AG20443 (cell line): ENCODE measurements around the gene DYNLT5.
A peak's percentile ranks its signal among the peaks of the same experiment; 100 is the strongest.
"Not testable (repeated sequence)": the region's sequence is repeated elsewhere in the genome, so short reads cannot be mapped to it uniquely, and the experiment has no call there.

Experiments used
- DNase-seq: peaks from one replicate; pipeline ENCODE4 v3.0.0; 2012; ENCODE audit warnings: low spot score, mixed read lengths

Gene DYNLT5

DNA sequence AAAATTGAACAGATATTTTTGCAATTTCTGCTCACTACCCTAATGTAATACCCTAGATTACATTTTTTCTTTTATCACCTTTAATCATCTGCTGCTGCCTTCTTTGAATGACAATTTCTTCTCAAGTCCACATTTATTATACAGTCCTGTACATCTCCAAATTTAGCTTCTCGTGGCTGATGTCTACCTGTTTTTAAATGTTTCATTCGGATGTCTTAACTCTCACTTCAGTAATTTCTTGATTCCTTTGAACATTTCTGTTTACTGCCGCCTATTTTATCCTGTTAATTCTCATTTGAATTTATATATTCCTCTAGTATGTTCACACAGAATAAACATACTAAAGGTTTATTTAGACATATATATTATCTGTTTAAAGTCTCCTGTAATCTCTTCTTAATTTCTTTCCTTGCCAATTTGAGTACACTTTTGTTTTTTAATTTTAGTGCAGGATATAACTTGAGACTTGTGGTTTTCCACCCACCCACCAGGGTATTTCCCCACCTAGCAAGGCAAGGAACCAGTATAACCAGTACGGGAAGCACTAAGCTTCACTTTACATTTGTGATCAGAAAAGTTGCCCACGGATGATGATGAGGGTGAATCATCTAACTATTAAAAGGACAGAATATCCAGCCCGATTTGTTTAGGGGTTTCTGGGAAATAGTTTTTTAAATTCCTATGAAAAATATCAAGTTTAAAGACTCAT, 36.1 kb downstream of the DYNLT5 start:
- DNase-seq = no peak

DNA sequence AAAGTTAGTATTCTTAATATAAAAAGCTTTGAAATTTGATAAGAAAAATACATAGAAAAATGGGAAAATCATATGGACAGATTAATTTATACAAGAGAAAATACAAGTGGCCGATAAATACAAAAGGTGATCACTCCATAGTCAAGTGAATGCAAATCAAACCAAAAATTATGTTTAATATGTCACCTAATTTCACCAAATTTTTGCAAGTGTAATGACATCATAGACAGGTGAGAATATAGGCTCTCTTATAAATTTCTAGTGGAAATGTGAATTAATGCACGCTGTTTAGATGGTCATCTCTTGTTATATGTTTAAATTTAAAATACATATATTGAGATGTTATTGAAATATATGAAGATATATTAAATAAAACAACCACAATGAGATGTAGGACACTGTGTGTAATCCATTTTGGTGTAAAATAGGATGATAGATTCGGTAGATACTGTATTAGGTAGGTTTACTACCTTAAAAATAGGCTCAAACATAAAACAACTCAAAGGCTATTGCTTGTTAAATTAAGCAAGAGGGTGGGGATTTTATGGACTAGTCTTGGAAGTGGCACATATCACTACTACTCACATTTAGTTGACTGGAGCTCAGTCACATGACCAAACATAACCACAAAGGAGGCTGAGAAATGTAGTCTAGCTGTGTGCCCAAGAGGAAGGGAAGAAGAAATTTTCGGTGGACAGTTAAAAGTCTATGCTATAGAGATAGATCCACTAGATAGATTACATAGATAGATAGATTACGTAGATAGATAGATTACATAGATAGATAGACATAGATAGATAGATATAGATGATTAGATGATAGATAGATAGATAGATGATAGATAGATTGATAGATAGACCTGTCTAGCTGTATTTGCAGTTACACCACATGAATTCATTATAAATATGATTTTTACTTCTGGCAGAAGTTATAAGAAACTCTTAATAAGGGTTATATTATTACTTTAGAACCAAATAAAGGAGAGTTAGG, 39.7 kb downstream of the DYNLT5 start:
- DNase-seq = no peak

DNA sequence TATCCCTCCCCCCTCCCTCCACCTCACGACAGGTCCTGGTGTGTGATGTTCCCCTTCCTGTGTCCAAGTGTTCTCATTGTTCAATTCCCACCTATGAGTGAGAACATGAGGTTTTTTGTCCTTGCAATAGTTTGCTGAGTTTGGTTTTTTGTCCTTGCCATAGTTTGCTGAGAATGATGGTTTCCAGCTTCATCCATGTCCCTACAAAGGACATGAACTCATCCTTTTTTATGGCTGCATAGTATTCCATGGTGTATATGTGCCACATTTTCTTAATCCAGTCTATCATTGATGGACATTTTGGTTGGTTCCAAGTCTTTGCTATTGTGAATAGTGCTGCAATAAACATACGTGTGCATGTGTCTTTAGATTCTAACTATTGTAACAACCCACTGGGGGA, 43.6 kb downstream of the DYNLT5 start:
- not testable (repeated sequence) for DNase-seq

DNA sequence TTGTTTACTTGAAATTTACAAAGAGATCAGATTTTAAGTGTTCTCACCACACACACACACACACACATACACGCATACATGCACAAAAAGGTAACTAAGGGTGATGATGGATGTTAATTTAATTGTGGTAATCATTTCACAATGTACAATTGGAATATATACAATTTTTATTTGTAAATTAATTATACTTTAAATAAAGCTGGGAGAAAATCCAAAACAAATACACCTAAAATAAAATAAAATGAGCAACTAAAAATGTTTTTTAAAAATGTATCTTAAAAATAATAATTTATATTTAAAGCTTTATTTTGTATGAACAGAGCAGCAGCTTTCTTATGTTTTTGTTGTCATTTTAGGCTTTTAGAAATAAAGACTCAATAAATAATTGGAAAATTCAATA, 57.0 kb downstream of the DYNLT5 start:
- DNase-seq = no peak

DNA sequence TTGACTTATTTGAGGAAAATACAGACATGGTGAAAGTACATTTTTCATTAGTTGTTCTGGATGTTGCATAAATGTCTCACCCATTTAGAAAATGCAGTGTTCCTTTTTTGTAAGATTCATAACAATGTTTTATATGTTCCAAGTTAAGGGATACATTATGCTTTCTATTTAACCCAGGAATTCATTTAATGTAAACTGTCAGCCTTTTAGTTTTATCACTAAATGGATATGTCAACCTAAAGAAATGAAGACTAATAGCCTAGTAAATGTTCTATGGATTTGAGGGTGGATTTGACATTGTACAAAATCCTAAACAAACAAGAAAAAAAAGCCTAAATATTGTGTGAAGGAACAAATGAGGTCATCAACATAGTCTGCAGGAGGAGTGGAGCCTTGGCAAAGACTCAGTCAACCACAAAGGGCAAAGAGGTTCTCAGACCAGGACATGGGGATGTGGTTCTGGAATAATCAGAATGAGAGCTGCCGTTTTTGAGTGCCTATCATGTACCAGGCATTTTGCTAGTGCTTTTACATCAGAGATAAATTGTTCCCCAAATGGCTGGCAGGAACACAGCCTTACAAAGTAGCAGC, 57.6 kb downstream of the DYNLT5 start:
- DNase-seq = peak; percentile 33

DNA sequence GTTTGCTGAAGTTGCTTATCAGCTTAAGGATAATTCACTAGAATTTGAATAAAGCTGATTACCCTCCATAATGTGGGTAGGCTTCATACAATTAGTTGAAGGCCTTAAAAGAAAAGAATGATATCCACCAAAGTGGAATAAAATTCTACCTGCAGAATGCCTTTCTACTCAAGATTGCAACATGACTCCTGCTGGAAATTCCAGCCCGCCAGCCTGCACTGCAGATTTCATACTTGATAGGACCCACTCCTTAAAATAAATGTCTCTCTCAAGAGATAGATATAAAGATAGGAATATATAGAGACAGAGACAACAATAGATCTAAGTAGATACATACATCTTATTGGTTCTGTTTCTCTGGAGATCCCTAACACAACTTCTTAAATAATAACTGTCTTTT, 72.5 kb downstream of the DYNLT5 start:
- no peak for DNase-seq
